Prostate gland (tissue), 2 donors: Measurements from ENCODE around the gene BPIFB1.

Experiments used
- CTCF ChIP-seq, 4 experiments: fragments of 200-600 bp in 2 of 4; fragments of 450-650 bp in 2 of 4; sonication (generic) in 2 of 4; IDR thresholded peaks; 1 replicate in 3 of 4; 2 replicates in 1 of 4; pipeline ENCODE4 v1.5.1; 2016 to 2019; ENCODE audit warnings: antibody characterized with exemption in 4 of 4, mild to moderate bottlenecking in 2 of 4, moderate library complexity in 2 of 4
- POLR2A ChIP-seq: fragments of 450-650 bp; IDR thresholded peaks from one replicate; pipeline ENCODE4 v1.6.1; 2016; ENCODE audit warnings: antibody characterized with exemption, mild to moderate bottlenecking

- TF ChIP-seq CTCF (IDR thresholded peaks at IDR 0.05) = no peak
- no peak for TF ChIP-seq POLR2A
These were observed at the start of gene BPIFB1 for GRCh38 chr20:33282991-33283555.
